KMS-11 (cell line): Measurements from ENCODE around the gene NPW.
"Not testable (repeated sequence)": the region's sequence is repeated elsewhere in the genome, so short reads cannot be mapped to it uniquely, and the experiment has no call there.

Source experiments
- H2AFZ ChIP-seq: fragments of 200-600 bp; sonication (generic); 2 replicates; pipeline ENCODE4 v1.6.1; 2016; ENCODE audit warnings: antibody characterized with exemption, mixed run types, low read depth
- H3K27ac ChIP-seq: fragments of 200-600 bp; sonication (generic); 2 replicates; pipeline ENCODE4 v1.6.1; 2016; ENCODE audit warnings: mild to moderate bottlenecking, mixed run types
- H3K27me3 ChIP-seq: fragments of 200-600 bp; sonication (generic); 2 replicates; pipeline ENCODE4 v1.6.1; 2017; ENCODE audit warnings: mild to moderate bottlenecking, low read depth, mixed run types, moderate library complexity; ENCODE audit not compliant: insufficient read depth
- H3K36me3 ChIP-seq: fragments of 200-600 bp; sonication (generic); 2 replicates; pipeline ENCODE4 v1.6.1; 2017; ENCODE audit warnings: mild to moderate bottlenecking, mixed run types; ENCODE audit not compliant: insufficient read depth
- H3K4me1 ChIP-seq: fragments of 200-600 bp; sonication (generic); 2 replicates; pipeline ENCODE4 v1.6.1; 2016; ENCODE audit warnings: mild to moderate bottlenecking, low read depth, mixed run types; ENCODE audit not compliant: poor library complexity, severe bottlenecking
- H3K4me2 ChIP-seq: fragments of 200-600 bp; sonication (generic); 2 replicates; pipeline ENCODE4 v1.7.0; 2016; ENCODE audit warnings: mild to moderate bottlenecking, mixed run types
- H3K4me3 ChIP-seq: fragments of 200-600 bp; sonication (generic); IDR thresholded peaks from 2 replicates; pipeline ENCODE4 v1.6.1; 2017; ENCODE audit warnings: low read depth, low read length, mixed read lengths; ENCODE audit not compliant: insufficient read depth
- H3K79me2 ChIP-seq: fragments of 200-600 bp; sonication (generic); 2 replicates; pipeline ENCODE4 v1.6.1; 2016; ENCODE audit warnings: low read depth, mixed run types; ENCODE audit not compliant: insufficient read depth
- H3K9ac ChIP-seq: fragments of 200-600 bp; sonication (generic); 2 replicates; pipeline ENCODE4 v1.6.1; 2016; ENCODE audit warnings: mild to moderate bottlenecking, mixed run types
- H4K20me1 ChIP-seq: fragments of 200-600 bp; sonication (generic); 2 replicates; pipeline ENCODE4 v1.6.1; 2016; ENCODE audit warnings: mild to moderate bottlenecking, mixed run types; ENCODE audit not compliant: insufficient read depth
- TF ChIP-seq, protein P1 (sequence below): fragments of 200-600 bp; sonication (generic); conservative IDR thresholded peaks from 2 replicates; pipeline ENCODE4 v1.6.1; 2017; ENCODE audit warnings: low read depth, mild to moderate bottlenecking, antibody characterized with exemption, low read length, moderate library complexity, mixed read lengths

NPW gene

DNA sequence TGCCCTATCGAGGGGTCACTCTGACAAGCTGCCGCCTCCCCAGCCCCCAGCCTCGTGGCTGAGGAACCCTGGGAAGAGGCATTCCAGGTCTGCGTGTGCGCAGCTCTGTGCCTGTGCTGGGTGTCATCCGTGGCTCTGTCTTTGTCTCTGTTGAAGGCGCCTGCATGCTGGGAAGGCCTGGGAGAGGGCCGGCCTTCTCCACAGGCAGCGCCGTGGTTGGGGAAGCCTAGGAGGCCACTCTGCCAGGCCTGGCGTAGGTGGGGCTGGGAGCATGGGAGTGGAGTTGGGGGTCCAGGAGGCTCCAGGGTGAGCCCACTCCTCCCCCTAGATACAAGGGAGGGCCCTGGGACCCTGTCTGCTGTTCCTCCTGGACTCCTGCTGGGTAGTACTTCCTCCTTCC is 10.5 kb downstream of the NPW start:
- H3K4me3 ChIP-seq: no peak overlapping the region
- H3K27ac ChIP-seq: no peak overlapping the region
- H4K20me1 ChIP-seq: no peaks in the 10 kb centered on the region
- no peaks in the 10 kb centered on the region for H3K79me2 ChIP-seq
- peaks cover 18% of the 10 kb centered on the region for H3K4me1 ChIP-seq
- TF ChIP-seq, protein P1, sequence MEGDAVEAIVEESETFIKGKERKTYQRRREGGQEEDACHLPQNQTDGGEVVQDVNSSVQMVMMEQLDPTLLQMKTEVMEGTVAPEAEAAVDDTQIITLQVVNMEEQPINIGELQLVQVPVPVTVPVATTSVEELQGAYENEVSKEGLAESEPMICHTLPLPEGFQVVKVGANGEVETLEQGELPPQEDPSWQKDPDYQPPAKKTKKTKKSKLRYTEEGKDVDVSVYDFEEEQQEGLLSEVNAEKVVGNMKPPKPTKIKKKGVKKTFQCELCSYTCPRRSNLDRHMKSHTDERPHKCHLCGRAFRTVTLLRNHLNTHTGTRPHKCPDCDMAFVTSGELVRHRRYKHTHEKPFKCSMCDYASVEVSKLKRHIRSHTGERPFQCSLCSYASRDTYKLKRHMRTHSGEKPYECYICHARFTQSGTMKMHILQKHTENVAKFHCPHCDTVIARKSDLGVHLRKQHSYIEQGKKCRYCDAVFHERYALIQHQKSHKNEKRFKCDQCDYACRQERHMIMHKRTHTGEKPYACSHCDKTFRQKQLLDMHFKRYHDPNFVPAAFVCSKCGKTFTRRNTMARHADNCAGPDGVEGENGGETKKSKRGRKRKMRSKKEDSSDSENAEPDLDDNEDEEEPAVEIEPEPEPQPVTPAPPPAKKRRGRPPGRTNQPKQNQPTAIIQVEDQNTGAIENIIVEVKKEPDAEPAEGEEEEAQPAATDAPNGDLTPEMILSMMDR: no peak
- no peak overlapping the region for H3K4me2 ChIP-seq
- H3K36me3 ChIP-seq: no peaks in the 10 kb centered on the region
- H2AFZ ChIP-seq: no peak overlapping the region
- H3K27me3 ChIP-seq: peaks cover 17% of the 10 kb centered on the region
- H3K9ac ChIP-seq: no peak overlapping the region

GRCh38 chr16:2031081-2031577 is 11.5 kb downstream of the NPW start:
- Histone ChIP-seq H2AFZ (no peak overlapping the region), H4K20me1 (no peaks in the 10 kb centered on the region), H3K36me3 (no peaks in the 10 kb centered on the region), H3K4me1 (peaks cover 18% of the 10 kb centered on the region), H3K79me2 (no peaks in the 10 kb centered on the region), H3K4me3 (no peak overlapping the region), H3K9ac (no peak overlapping the region), H3K4me2 (no peak overlapping the region), H3K27me3 (peaks cover 12% of the 10 kb centered on the region), H3K27ac (no peak overlapping the region)
- TF ChIP-seq, protein P1: no peak

- Histone ChIP-seq H3K36me3 (no peaks in the 10 kb centered on the region), H2AFZ (no peak overlapping the region), H3K4me2 (peak overlapping the region; percentile 11; the same call in 1 of the 2 replicates), H3K27me3 (peaks cover 7% of the 10 kb centered on the region), H3K9ac (no peak overlapping the region), H3K79me2 (no peaks in the 10 kb centered on the region), H3K4me3 (no peak overlapping the region), H3K4me1 (peaks cover 16% of the 10 kb centered on the region), H4K20me1 (no peaks in the 10 kb centered on the region), H3K27ac (no peak overlapping the region)
- TF ChIP-seq, protein P1: no peak
These were observed 12.9 kb downstream of the NPW start for GRCh38 chr16:2032285-2033056.

DNA sequence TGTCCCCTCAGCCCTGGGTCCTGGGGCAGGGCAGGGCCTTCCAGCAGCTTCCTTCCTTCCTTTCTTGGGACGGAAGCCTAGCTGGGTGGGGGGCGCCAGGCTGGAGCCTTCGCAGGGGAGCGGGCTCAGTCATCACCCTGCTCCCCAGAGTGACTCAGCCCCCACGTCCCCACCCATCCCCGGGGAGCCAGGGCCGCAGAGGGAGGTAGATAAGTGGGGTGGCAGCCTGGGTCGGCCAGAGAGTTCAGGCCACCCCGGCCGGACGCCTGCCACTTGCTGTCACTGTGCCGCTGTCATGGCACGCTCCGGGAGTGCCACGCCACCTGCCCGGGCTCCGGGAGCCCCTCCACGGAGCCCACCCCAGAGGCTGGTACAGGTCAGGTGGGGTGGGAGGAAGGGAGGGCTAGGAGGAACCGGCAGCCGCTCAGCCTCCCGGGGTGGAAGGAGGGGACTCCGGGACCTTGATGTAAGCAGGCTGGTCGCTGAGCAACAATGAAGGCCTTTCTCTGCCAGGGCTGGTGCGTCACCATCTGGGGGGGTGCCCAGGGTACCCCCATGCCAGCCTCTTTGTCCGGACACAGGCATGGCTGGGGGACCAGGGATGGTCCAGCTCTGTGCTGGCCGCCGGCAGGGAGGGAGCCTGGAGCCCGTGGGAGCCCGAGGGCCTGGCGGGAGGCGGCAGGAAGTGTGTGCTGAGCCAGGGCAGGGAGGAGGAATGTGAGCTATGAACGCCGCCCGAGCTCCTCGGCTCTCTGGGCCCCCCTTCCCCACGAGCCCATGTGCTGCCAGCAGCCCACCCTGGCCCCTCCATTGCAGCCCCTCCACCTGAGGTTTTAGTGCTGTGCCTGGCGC is 13.7 kb downstream of the NPW start:
- Histone ChIP-seq H3K27ac (no peak overlapping the region), H3K4me2 (no peak overlapping the region), H3K4me1 (peaks cover 14% of the 10 kb centered on the region), H2AFZ (no peak overlapping the region), H3K79me2 (no peaks in the 10 kb centered on the region), H3K9ac (no peak overlapping the region), H3K36me3 (no peaks in the 10 kb centered on the region), H3K27me3 (no peaks in the 10 kb centered on the region), H3K4me3 (no peak overlapping the region), H4K20me1 (no peaks in the 10 kb centered on the region)
- TF ChIP-seq, protein P1: no peak

GRCh38 chr16:2033909-2034695 is 14.5 kb downstream of the NPW start:
- H3K4me2 ChIP-seq, H3K27ac ChIP-seq, H3K27me3 ChIP-seq, H2AFZ ChIP-seq, H3K79me2 ChIP-seq, H3K4me3 ChIP-seq, H4K20me1 ChIP-seq, H3K36me3 ChIP-seq, H3K9ac ChIP-seq: not testable (repeated sequence)
- H3K4me1 ChIP-seq: peaks cover 14% of the 10 kb centered on the region
